Kidney tubule cell (primary cell): ENCODE measurements around the gene PATZ1.

Source experiments
- DNase-seq: peaks from one replicate; pipeline ENCODE4 v3.0.0-alpha.2; 2018; ENCODE audit warnings: low spot score

Gene PATZ1

GRCh38 chr22:31308181-31308580 is 38.0 kb downstream of the PATZ1 start:
- DNase-seq = no peak

- DNase-seq = no peak
Measured at GRCh38 chr22:31305194-31305593, 41.0 kb downstream of the PATZ1 start.

GRCh38 chr22:31302537-31302936 is 43.6 kb downstream of the PATZ1 start:
- DNase-seq = no peak

GRCh38 chr22:31302006-31302405 is 44.1 kb downstream of the PATZ1 start:
- no peak for DNase-seq

GRCh38 chr22:31300896-31301295 is 45.2 kb downstream of the PATZ1 start:
- no peak for DNase-seq

- DNase-seq = peak; percentile 56
Measured at GRCh38 chr22:31295831-31296657, 50.1 kb downstream of the PATZ1 start.

GRCh38 chr22:31295360-31295759 is 50.8 kb downstream of the PATZ1 start:
- DNase-seq = no peak

- DNase-seq = peak; percentile 90
Measured at GRCh38 chr22:31292236-31292989, 53.7 kb downstream of the PATZ1 start, which contains the start of gene PIK3IP1. TSS of gene PIK3IP1 (minus strand) at chr22:31292488. CDS start at chr22:31292344, 144 bp downstream.

GRCh38 chr22:31291481-31292235 is 54.5 kb downstream of the PATZ1 start:
- no peak for DNase-seq

- DNase-seq = peak; percentile 95
Measured at GRCh38 chr22:31290494-31291471, 55.4 kb downstream of the PATZ1 start.

GRCh38 chr22:31289344-31289743 is 56.8 kb downstream of the PATZ1 start:
- no peak for DNase-seq

- DNase-seq = no peak
Measured at GRCh38 chr22:31288496-31289240, 57.5 kb downstream of the PATZ1 start.

- DNase-seq = no peak
Measured at GRCh38 chr22:31287818-31288495, 58.2 kb downstream of the PATZ1 start.

- DNase-seq = no peak
Measured at GRCh38 chr22:31286360-31287255, 59.5 kb downstream of the PATZ1 start.

- no peak for DNase-seq
Measured at GRCh38 chr22:31284281-31285155, 61.6 kb downstream of the PATZ1 start.

- DNase-seq = no peak
Measured at GRCh38 chr22:31282748-31283468, 63.2 kb downstream of the PATZ1 start.

GRCh38 chr22:31281733-31282132 is 64.4 kb downstream of the PATZ1 start:
- no peak for DNase-seq
